ENCODE measurements around the gene NEDD4L. TPM values are rescaled to one million over a fixed set of nuclear protein-coding genes. Genes with fewer than 3 reads are reported as not detected.

The NEDD4L gene
- polyA plus RNA-seq, 1 of the 3 experiments (the other 2 are of a cell fraction), result 13.2 TPM

DNA sequence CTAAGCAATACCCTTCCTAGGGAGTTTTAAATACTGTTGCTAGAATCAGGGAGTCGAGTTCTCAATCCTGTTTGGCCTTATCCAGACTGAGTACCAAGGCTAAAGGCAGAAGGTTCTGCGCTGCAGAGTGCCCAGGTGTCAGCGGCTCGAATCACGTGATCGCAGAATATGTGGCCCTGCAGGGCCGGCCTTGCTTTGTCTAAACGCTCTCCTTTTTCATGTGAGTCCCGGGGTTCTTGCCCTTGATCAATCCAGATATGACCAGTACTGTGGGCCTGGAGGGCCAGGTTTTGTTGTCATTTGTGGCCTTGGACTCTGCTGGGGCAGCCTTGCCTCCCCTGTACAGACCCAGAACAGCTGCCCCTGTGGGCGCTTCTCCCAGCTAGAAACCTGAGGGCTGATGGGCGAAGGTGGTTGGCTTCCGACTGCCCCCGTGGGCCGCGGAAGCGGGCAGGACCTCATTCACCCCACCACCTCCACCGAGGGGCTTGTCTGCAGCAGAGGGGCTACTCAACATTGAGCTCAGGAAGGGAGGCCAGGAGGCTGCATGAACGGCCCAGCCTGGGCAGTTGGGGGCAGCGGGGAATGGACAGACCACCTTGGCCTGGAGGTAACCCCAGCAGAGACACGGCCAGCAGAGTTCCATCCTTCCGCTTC, 359.9 kb downstream of the NEDD4L start:
- no peak overlapping the region for H3K4me2 ChIP-seq
- ChIA-PET POLR2A (no interaction called here), CTCF (interaction anchor here (0.6 kb wide), 1 partner anchor 180 kb away, joined by 3 read pairs; no protein-coding TSS in a partner anchor)
- DNase-seq, result no peak
- no peaks in the 10 kb centered on the region for H3K36me3 ChIP-seq (replicated peaks in 1 of 2; ENCODE audit: control insufficient read depth in 1 of 2, insufficient read depth in 2 of 2, low read length in 1 of 2)
- no peak overlapping the region for H3K9ac ChIP-seq
- H4K20me1 ChIP-seq (ENCODE audit: insufficient read depth), result no peaks in the 10 kb centered on the region
- TF ChIP-seq RXRA (IDR thresholded peaks at IDR 0.05; ENCODE audit: borderline replicate concordance, low read depth), result no peak
- TF ChIP-seq FOXM1 (IDR thresholded peaks at IDR 0.05; ENCODE audit: low read depth), result no peak
- no peak for TF ChIP-seq USF2 (IDR thresholded peaks at IDR 0.05; ENCODE audit: borderline replicate concordance, low read depth, low read length)
- no peak for TF ChIP-seq NRF1 (IDR thresholded peaks at IDR 0.05; ENCODE audit: low read depth, low read length)
- no peak for TF ChIP-seq CHD2 (IDR thresholded peaks at IDR 0.05; ENCODE audit: low read length, partially characterized antibody)
- no peak for TF ChIP-seq SIN3A (IDR thresholded peaks at IDR 0.05; ENCODE audit: borderline replicate concordance, low read depth, low read length)
- no peak overlapping the region for H2AFZ ChIP-seq (ENCODE audit: low read depth)
- peaks cover 0 to 4% of the 10 kb centered on the region in 2 experiments; a peak in 1 of 4 replicates for H3K4me1 ChIP-seq (ENCODE audit: control insufficient read depth in 1 of 2, insufficient read depth in 2 of 2, low read depth in 1 of 2, low read length in 1 of 2)
- no peaks in the 10 kb centered on the region for H3K9me2 ChIP-seq
- H3K79me2 ChIP-seq (ENCODE audit: insufficient read depth), result no peaks in the 10 kb centered on the region
- H3K9me3 ChIP-seq, result no peaks in the 10 kb centered on the region
- H3K4me3 ChIP-seq (ENCODE audit: low read depth in 2 of 2, low read length in 1 of 2), result no peak overlapping the region
- WGBS (ENCODE audit: low lambda C conversion rate), result 92% methylated on average over 21 of the region's 21 CpGs
- no peak overlapping the region for H3K27ac ChIP-seq (ENCODE audit: low read depth in 2 of 2, low read length in 1 of 2)
- no peaks in the 10 kb centered on the region for H3K27me3 ChIP-seq (ENCODE audit: insufficient read depth)
- H3F3A ChIP-seq (replicated peaks; ENCODE audit: insufficient read depth), result no peaks in the 10 kb centered on the region

DNA sequence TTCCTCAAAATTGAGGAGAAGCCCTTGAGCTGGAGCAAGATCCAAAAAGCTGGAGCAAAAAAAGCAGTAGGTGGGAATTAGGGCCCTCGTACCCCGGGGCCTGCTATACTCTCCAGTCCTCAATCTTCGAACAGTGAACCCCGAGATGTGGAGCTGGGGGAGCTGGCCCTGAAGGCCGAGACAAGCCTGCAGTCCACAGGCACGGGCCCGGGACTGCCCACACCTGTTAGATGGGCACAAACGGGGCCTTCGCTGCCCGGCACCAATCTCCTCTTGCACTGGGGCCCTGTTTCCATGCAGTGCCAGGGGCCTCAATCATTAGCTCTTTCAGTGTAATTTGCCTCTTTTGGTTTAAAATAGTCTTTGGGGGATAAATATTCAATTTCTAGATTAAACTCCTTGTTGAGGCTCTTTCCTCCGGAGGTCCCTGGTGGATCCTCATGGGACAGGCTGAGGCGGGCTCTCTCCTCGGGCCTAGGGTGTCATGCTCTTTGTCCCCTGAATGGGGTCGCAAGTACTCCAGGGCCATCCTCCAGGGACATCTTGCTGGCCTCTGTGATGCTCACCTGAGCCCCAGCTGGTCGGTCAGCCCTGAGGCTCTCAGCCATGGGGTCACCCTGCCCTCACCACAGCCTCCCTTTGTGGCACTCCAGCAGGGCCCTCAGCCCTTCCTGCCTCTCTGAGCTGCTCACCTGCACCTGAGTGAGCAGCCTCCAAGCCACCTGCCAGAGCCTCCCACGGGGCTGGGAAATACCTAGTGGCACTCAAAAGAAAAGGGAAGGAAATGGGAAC, 361.3 kb downstream of the NEDD4L start:
- H3K4me3 ChIP-seq (ENCODE audit: low read depth in 2 of 2, low read length in 1 of 2), result no peak overlapping the region
- H3K79me2 ChIP-seq (ENCODE audit: insufficient read depth), result no peaks in the 10 kb centered on the region
- H3K9me3 ChIP-seq, result no peaks in the 10 kb centered on the region
- H3K27ac ChIP-seq (ENCODE audit: low read depth in 2 of 2, low read length in 1 of 2), result no peak overlapping the region
- 85% methylated on average over 15 of the region's 16 CpGs for WGBS (ENCODE audit: low lambda C conversion rate)
- H3K9me2 ChIP-seq, result no peaks in the 10 kb centered on the region
- no peak overlapping the region for H3K9ac ChIP-seq
- H3K36me3 ChIP-seq (replicated peaks in 1 of 2; ENCODE audit: control insufficient read depth in 1 of 2, insufficient read depth in 2 of 2, low read length in 1 of 2), result no peaks in the 10 kb centered on the region
- ChIA-PET POLR2A (no interaction called here), CTCF (no interaction called here)
- no peak overlapping the region for H2AFZ ChIP-seq (ENCODE audit: low read depth)
- no peaks in the 10 kb centered on the region for H3F3A ChIP-seq (replicated peaks; ENCODE audit: insufficient read depth)
- no peak for DNase-seq
- no peaks in the 10 kb centered on the region for H3K27me3 ChIP-seq (ENCODE audit: insufficient read depth)
- H3K4me1 ChIP-seq (ENCODE audit: control insufficient read depth in 1 of 2, insufficient read depth in 2 of 2, low read depth in 1 of 2, low read length in 1 of 2), result peaks cover 0 to 4% of the 10 kb centered on the region in 2 experiments; a peak in 1 of 4 replicates
- H3K4me2 ChIP-seq, result no peak overlapping the region
- no peaks in the 10 kb centered on the region for H4K20me1 ChIP-seq (ENCODE audit: insufficient read depth)
- TF ChIP-seq EZH2phosphoT487 (IDR thresholded peaks at IDR 0.05; ENCODE audit: borderline replicate concordance, low read depth) (no peak), SIN3A (IDR thresholded peaks at IDR 0.05; ENCODE audit: borderline replicate concordance, low read depth, low read length) (no peak), RFX5 (IDR thresholded peaks at IDR 0.05; ENCODE audit: low read length) (no peak), USF2 (IDR thresholded peaks at IDR 0.05; ENCODE audit: borderline replicate concordance, low read depth, low read length) (no peak), MEF2A (IDR thresholded peaks at IDR 0.05; ENCODE audit: borderline replicate concordance, low read depth) (no peak), NRF1 (IDR thresholded peaks at IDR 0.05; ENCODE audit: low read depth, low read length) (no peak), CHD2 (IDR thresholded peaks at IDR 0.05; ENCODE audit: low read length, partially characterized antibody) (no peak), TAF1 (IDR thresholded peaks at IDR 0.05; ENCODE audit: borderline replicate concordance, low read depth, low read length) (no peak), RXRA (IDR thresholded peaks at IDR 0.05; ENCODE audit: borderline replicate concordance, low read depth) (no peak), POLR2AphosphoS5 (IDR thresholded peaks at IDR 0.05; ENCODE audit: low read depth, low read length) (no peak), TCF12 (IDR thresholded peaks at IDR 0.05) (no peak), ELF1 (IDR thresholded peaks at IDR 0.05) (no peak)
- TF ChIP-seq, protein P1, sequence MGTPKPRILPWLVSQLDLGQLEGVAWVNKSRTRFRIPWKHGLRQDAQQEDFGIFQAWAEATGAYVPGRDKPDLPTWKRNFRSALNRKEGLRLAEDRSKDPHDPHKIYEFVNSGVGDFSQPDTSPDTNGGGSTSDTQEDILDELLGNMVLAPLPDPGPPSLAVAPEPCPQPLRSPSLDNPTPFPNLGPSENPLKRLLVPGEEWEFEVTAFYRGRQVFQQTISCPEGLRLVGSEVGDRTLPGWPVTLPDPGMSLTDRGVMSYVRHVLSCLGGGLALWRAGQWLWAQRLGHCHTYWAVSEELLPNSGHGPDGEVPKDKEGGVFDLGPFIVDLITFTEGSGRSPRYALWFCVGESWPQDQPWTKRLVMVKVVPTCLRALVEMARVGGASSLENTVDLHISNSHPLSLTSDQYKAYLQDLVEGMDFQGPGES (IDR thresholded peaks at IDR 0.05; ENCODE audit: low read depth, low read length), result no peak
- TF ChIP-seq, protein P2, sequence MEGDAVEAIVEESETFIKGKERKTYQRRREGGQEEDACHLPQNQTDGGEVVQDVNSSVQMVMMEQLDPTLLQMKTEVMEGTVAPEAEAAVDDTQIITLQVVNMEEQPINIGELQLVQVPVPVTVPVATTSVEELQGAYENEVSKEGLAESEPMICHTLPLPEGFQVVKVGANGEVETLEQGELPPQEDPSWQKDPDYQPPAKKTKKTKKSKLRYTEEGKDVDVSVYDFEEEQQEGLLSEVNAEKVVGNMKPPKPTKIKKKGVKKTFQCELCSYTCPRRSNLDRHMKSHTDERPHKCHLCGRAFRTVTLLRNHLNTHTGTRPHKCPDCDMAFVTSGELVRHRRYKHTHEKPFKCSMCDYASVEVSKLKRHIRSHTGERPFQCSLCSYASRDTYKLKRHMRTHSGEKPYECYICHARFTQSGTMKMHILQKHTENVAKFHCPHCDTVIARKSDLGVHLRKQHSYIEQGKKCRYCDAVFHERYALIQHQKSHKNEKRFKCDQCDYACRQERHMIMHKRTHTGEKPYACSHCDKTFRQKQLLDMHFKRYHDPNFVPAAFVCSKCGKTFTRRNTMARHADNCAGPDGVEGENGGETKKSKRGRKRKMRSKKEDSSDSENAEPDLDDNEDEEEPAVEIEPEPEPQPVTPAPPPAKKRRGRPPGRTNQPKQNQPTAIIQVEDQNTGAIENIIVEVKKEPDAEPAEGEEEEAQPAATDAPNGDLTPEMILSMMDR (IDR thresholded peaks at IDR 0.05), result no peak

Measured in SK-N-SH (cell line).